Muscle layer of colon (tissue), 2 donors: ENCODE measurements around the gene ISLR.
"Not testable (repeated sequence)": the region's sequence is repeated elsewhere in the genome, so short reads cannot be mapped to it uniquely, and the experiment has no call there.

Experiments used
- H3K27ac ChIP-seq: one replicate; pipeline ENCODE4 v1.7.0; 2013; ENCODE audit warnings: low read depth, mild to moderate bottlenecking, low read length, moderate library complexity
- H3K27me3 ChIP-seq, 2 donors: one replicate each; pipeline ENCODE4 v1.7.0; 2013; ENCODE audit warnings: low read length in 2 of 2, mild to moderate bottlenecking in 2 of 2; ENCODE audit not compliant: insufficient read depth in 2 of 2, control insufficient read depth in 1 of 2
- H3K36me3 ChIP-seq: one replicate; pipeline ENCODE4 v1.7.0; 2013; ENCODE audit warnings: mild to moderate bottlenecking, low read length; ENCODE audit not compliant: insufficient read depth
- H3K4me1 ChIP-seq: one replicate; pipeline ENCODE4 v1.7.0; 2013; ENCODE audit warnings: mild to moderate bottlenecking, low read length; ENCODE audit not compliant: insufficient read depth
- H3K4me3 ChIP-seq, 2 donors: one replicate each; pipeline ENCODE4 v1.7.0; 2013; ENCODE audit warnings: low read length in 2 of 2, low read depth in 1 of 2, mild to moderate bottlenecking in 1 of 2, moderate library complexity in 1 of 2
- H3K9ac ChIP-seq: one replicate; pipeline ENCODE4 v1.7.0; 2013; ENCODE audit warnings: low read length
- H3K9me3 ChIP-seq: one replicate; pipeline ENCODE4 v1.7.0; 2013; ENCODE audit warnings: mild to moderate bottlenecking, low read length
- donor health status: abdominal sarcoma.
- donor health status: Adenocarcinoma of cecum.

ISLR gene

GRCh38 chr15:74144153-74144775 is 29.2 kb upstream of the ISLR start:
- H3K27ac ChIP-seq = no peak overlapping the region
- H3K4me1 ChIP-seq = no peaks in the 10 kb centered on the region
- H3K9me3 ChIP-seq = no peaks in the 10 kb centered on the region
- no peak overlapping the region for H3K9ac ChIP-seq
- no peaks in the 10 kb centered on the region for H3K27me3 ChIP-seq
- H3K36me3 ChIP-seq = no peaks in the 10 kb centered on the region
- H3K4me3 ChIP-seq = no peak overlapping the region

- no peak overlapping the region for H3K4me3 ChIP-seq
- H3K27me3 ChIP-seq = no peaks in the 10 kb centered on the region
- no peaks in the 10 kb centered on the region for H3K4me1 ChIP-seq
- no peaks in the 10 kb centered on the region for H3K9me3 ChIP-seq
- H3K36me3 ChIP-seq = no peaks in the 10 kb centered on the region
- no peak overlapping the region for H3K9ac ChIP-seq
- no peak overlapping the region for H3K27ac ChIP-seq
These were observed 27.2 kb upstream of the ISLR start for GRCh38 chr15:74146277-74146800.

DNA sequence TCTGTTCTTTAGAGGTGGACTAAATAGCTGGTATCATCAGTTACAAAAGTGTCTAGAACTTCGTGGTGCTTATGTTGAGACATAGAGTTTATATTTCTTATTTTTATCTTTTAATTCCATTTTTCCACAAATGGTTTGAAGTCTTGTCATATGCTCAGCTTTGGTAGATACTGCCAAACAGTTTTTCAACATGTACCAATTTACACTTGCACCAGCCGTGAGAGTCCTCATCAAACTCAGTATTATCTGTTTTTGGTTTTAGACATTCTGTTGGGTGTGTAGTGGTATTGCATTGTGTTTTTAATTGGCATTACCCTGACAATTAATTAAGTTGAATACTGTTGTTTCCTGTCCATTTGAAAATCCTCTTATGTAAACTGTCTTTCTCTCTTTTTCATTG is 26.5 kb upstream of the ISLR start:
- H3K9me3 ChIP-seq = no peaks in the 10 kb centered on the region
- no peak overlapping the region for H3K9ac ChIP-seq
- no peaks in the 10 kb centered on the region for H3K27me3 ChIP-seq
- no peaks in the 10 kb centered on the region for H3K36me3 ChIP-seq
- H3K4me3 ChIP-seq = no peak overlapping the region
- no peak overlapping the region for H3K27ac ChIP-seq
- no peaks in the 10 kb centered on the region for H3K4me1 ChIP-seq

GRCh38 chr15:74155766-74156417 is 17.6 kb upstream of the ISLR start:
- Histone ChIP-seq H3K4me1 (peaks cover 21% of the 10 kb centered on the region), H3K9ac (no peak overlapping the region), H3K9me3 (no peaks in the 10 kb centered on the region), H3K27ac (no peak overlapping the region), H3K4me3 (no peak overlapping the region), H3K36me3 (no peaks in the 10 kb centered on the region), H3K27me3 (no peaks in the 10 kb centered on the region)

DNA sequence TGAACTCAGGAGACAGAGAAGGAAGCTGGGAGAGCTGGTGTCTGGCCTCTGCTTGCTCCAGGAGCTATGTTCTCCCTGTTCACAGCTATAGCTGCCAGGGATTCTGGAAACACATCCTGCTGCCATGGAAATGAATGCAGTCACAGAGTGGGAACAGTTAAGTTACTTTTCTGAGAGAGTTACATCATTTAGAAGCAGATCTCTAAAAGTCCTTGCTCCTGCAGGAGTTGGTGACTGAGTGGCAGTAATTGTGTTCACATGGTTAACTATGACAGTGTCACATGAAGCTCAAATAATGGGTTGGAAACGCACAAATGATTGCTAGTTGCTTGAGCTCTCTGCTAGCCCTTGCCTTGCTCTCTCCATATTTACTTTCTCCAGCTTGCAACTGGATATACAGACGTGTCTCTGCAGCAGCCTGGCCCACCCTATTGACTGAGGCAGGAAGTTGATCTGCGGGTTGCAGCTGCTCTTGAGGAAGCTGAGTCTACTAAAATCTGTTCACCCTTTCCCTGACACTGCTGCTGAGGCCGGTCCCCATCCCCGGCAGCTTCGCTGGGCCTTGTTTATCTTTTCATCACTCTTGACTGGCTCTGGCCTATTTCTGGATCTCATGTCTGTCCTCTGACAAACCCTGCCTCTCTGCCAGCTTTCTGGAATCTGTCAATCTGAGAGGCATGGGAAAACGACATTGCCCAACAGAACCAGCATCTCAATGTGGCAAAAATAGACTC is 16.7 kb upstream of the ISLR start:
- Histone ChIP-seq H3K9me3 (no peaks in the 10 kb centered on the region), H3K4me3 (no peak overlapping the region), H3K27ac (peak overlapping the region; percentile 12), H3K27me3 (no peaks in the 10 kb centered on the region), H3K9ac (no peak overlapping the region), H3K36me3 (no peaks in the 10 kb centered on the region), H3K4me1 (peaks cover 21% of the 10 kb centered on the region)

- Histone ChIP-seq H3K9ac (no peak overlapping the region), H3K9me3 (no peaks in the 10 kb centered on the region), H3K27me3 (no peaks in the 10 kb centered on the region), H3K36me3 (no peaks in the 10 kb centered on the region), H3K4me3 (no peak overlapping the region), H3K4me1 (peaks cover 21% of the 10 kb centered on the region), H3K27ac (no peak overlapping the region)
These were observed 15.4 kb upstream of the ISLR start for GRCh38 chr15:74157868-74158827.

- no peak overlapping the region for H3K4me3 ChIP-seq
- H3K4me1 ChIP-seq = peaks cover 21% of the 10 kb centered on the region
- no peaks in the 10 kb centered on the region for H3K36me3 ChIP-seq
- no peaks in the 10 kb centered on the region for H3K9me3 ChIP-seq
- no peak overlapping the region for H3K27ac ChIP-seq
- no peaks in the 10 kb centered on the region for H3K27me3 ChIP-seq
- H3K9ac ChIP-seq = no peak overlapping the region
These were observed 14.5 kb upstream of the ISLR start for GRCh38 chr15:74158855-74159650.

DNA sequence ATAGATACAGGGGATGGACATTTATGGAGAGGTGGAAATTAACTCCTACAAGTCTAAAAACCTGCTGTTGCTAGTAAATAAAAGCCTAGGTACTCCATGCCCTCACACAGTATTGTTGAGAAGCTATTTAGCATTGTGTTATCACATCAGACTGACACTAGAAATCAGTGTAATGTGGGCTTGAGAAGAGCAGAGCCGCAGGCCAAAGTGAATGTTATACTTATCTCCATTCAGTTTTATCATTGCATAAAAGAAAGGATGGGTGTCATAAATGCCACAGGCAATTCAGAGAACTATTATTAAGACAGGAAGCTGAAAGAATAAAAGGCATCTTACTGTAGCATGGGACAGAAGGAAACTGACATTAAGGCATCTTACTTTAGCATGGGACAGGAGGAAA is 13.7 kb upstream of the ISLR start:
- H3K27me3 ChIP-seq = no peaks in the 10 kb centered on the region
- H3K4me1 ChIP-seq = peaks cover 21% of the 10 kb centered on the region
- H3K9me3 ChIP-seq = no peaks in the 10 kb centered on the region
- no peaks in the 10 kb centered on the region for H3K36me3 ChIP-seq
- H3K4me3 ChIP-seq = no peak overlapping the region
- H3K9ac ChIP-seq = no peak overlapping the region
- no peak overlapping the region for H3K27ac ChIP-seq

DNA sequence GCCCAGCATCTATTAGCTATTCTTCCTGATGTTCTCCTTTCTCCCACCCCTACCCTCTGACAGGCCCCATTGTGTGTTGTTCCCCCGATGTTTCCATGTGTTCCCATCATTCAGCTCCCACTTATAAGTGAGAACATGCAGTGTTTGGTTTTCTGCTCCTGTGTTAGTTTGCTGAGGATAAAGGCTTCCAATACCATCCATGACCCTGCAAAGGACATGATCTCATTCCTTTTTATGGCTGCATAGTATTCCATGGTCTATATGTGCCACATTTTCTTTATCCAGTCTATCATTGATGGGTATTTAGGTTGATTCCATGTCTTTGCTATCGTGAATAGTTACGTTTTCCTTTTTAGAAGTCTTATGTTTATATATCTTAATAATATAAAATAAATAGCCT is 13.1 kb upstream of the ISLR start:
- H3K36me3 ChIP-seq, H3K9ac ChIP-seq, H3K4me3 ChIP-seq, H3K27me3 ChIP-seq, H3K9me3 ChIP-seq, H3K27ac ChIP-seq: not testable (repeated sequence)
- peaks cover 21% of the 10 kb centered on the region for H3K4me1 ChIP-seq

GRCh38 chr15:74162195-74162536 is 11.3 kb upstream of the ISLR start:
- not testable (repeated sequence) for H3K36me3 ChIP-seq, H3K9me3 ChIP-seq, H3K27me3 ChIP-seq, H3K4me3 ChIP-seq, H3K9ac ChIP-seq, H3K4me1 ChIP-seq, H3K27ac ChIP-seq
